GM19324 (cell line): ENCODE data around the gene RAP1GAP2.

Experiments
- ATAC-seq: cut with Tn5 transposase; IDR thresholded peaks from one replicate; pipeline ENCODE4 v1.9.1; 2021; ENCODE audit warnings: mild to moderate bottlenecking, moderate library complexity; ENCODE audit not compliant: unreplicated experiment, low FRiP score

The RAP1GAP2 gene

DNA sequence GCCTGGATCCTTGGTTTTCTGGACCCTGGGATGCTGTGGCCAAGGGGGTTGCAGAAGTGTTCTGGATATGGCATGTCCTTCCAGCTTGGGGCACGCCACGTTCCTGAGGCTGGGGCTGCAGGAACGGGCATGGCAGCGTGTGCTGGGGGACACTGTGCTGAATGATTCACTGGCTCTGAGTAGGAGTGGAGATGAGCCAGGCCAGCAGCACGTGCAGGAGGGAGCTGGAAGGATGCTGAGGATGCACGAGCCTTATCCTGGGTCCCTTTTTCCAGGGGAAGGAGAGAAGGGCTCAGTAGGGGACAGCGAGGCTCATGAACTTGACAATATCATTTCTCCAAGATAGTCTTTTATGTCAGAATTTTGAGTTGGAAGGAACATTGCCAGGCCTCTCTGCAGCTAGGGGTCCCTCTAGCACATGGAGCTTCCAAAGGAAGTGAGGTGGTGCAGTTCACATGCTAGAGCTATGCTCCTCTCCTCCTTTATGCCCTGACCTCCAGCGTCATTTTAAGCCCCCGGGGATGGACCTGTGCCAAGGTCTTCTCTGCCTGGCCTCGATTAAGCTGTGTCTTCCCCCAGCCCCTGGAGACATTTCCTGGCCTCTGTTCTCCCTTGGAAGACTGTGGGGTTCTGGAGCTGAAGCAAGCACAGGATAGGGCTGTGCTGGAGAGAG is 141.2 kb downstream of the RAP1GAP2 start:
- ATAC-seq, result no peak

DNA sequence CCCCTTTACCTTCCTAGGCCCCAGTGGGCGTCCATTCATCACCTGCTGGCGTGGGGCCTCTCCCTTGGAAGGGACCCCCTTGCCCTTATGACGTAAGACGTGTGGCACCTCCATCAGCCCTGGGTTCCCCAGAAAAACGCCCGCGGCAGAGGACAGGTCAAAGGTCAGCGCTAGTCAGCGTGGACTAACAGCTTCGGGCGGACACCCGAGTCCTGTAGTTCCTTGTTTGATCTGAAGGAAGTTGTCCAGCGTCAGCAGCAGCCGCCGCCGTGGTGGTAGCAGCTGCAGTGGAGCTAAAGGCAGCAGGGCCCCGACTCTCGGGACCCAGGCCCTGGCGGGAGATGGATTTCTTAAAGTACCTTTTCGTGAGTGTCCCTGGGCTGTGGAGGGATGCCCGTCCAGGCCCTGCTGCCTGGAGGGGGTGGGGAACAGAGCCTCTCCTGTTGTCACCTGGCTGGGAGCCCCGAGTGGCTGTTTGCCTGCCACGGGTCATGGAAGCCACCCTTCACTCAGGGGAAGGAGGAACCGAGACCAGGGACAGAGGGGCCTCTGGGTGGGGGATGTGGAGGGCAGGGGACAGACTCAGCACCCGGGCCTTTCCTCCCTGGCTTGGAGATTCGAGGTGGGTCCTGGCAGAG is 143.6 kb downstream of the RAP1GAP2 start:
- no peak for ATAC-seq

DNA sequence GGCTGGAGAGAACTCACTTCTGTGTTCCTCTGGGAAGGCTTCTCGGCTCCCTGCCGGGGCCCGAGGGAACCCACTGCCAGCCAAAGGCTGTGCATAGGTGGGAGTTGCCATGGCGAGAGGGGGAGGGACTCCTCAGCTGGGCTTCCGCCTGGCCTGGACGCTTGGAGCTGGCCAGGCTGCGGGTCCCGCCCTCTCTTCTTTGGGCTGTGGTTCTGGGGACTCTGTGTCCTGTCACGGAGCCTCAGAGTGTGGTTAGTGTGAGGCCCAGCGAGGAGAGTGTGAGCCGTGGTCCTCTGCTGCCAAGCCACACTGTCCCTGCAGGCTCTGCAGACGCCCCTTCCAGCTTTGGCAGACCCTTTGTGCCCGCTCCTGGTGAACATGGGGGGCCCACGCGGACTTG is 144.1 kb downstream of the RAP1GAP2 start:
- no peak for ATAC-seq

DNA sequence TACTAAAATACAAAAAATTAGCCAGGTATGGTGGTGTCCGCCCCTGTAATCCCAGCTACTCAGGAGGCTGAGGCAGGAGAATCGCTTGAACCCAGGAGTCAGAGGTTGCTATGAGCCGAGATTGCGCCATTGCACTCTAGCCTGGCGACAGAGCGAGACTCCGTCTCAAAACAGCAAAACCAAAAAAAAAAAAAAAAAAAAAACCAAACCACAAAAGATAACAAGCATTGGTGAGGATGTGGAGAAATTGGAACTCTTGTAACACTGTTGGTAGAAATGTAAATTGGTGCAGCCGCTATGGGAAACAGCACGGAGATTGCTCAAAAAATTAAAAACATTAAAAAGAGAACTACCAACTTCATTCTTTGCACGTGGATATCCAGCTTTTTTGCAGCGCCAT is 147.7 kb downstream of the RAP1GAP2 start:
- no peak for ATAC-seq

DNA sequence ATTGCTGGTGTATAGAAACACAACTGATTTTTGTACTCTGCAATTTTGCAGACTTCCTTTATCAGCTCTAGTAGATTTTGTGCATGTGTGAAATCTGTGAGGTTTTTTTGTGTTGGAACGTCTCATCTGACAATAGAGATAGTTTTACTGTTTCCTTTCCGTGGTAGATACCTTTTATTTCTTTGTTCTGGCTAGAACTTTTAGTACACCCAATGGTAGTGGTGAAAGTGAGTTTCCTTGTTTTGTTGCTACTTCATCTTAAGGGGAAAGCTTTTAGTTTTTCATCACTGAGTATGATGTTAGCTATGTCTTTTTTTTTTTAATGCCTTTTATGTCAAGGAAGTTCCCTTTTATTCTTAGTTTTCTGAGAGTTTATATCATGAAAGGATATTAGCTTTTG is 149.1 kb downstream of the RAP1GAP2 start:
- ATAC-seq, result no peak

DNA sequence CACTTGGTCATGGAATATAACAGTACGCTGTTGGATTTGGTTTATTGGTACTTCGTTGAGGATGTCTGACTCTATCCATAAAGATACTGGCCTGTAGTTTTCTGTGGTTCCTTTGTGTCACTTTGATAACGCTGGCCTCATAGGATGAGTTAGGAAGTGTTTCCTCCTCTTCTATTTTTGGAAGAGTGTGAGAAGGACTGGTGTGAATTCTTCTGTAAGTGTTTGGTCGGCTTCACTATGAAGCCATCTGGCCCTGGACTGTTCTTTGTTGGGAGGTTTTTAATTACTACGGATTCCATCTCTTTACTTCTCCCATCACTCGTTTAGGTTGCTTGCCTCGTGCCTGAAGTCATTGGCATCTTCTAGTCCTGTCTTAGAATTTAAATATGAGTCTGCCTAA is 149.9 kb downstream of the RAP1GAP2 start:
- ATAC-seq, result no peak

DNA sequence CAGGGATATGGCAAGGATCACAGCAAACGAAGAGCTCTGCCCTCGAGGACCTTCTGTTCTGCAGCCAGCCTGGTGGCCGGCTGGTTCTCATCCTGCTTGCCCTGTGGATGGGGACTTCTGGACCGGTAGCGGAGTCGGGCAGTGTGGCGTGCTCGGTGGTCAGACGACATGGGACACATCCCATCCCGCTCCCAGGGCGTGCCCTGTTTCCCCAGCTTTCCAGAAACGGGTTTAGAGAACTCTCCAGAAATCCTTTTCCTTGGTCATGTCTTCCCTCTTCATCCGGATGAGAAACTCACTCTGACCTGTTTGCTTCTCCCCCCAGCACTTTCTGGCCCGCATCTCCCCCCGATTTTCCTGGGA is 151.3 kb downstream of the RAP1GAP2 start:
- ATAC-seq, result no peak

DNA sequence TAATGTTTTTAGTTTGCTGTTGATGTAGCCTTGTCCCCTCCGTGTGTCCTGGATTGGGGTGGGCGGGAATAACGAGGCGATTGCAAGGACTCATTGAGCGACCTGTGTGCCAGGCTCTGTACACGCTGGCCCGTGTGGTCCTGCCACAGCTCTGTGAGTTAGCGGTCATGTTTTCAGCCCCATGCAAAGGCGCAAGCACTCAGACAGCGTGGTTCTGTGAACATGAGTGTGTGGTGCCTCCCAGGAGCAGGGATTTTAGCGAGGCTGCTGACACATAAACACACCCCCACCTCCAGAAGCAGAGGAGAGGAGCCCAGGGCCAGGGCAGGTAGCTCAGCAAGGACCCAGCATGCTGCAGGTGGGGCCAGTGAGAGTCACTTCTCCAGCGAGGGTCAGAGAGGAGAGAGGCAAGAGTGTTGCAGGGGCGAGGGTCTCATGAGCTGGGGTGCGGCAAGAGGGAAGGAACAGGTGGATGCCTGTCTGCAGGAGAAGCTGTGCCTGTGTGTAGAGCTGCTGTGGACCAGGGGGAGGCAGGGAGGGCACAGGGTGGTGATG is 151.8 kb downstream of the RAP1GAP2 start:
- no peak for ATAC-seq

DNA sequence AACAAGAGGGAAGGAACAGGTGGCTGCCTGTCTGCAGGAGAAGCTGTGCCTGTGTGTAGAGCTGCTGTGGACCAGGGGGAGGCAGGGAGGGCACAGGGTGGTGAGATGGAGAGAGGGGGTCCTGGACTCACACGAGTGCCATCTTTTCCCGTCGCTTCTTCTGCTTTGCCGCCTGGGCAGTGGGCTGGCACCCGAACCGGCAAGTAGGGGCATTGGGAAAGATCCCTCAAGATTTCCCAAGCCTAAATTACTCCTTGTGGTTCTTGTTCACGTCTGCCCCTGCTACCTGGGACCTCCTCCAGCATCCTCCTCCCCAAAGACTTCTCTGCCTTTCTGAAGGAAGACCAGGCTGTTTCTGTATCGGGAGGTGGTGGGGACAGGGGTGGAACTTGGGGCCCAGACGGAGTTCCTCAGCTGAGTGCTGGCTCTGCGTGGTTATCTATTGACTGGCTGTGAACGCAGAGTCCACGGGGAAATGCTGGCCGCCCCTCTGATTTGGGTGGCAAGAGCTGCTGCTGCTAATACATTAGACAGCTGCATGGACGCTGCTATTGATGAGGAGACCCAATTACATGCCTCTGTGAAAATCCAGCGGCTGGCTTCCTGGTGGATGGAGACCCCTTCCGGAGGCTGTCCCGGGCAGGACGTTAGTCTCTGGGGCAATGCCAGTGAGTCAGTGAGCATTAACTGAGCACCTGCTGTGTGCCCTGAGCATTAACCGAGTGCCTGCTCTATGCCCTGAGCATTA is 152.7 kb downstream of the RAP1GAP2 start:
- no peak for ATAC-seq

DNA sequence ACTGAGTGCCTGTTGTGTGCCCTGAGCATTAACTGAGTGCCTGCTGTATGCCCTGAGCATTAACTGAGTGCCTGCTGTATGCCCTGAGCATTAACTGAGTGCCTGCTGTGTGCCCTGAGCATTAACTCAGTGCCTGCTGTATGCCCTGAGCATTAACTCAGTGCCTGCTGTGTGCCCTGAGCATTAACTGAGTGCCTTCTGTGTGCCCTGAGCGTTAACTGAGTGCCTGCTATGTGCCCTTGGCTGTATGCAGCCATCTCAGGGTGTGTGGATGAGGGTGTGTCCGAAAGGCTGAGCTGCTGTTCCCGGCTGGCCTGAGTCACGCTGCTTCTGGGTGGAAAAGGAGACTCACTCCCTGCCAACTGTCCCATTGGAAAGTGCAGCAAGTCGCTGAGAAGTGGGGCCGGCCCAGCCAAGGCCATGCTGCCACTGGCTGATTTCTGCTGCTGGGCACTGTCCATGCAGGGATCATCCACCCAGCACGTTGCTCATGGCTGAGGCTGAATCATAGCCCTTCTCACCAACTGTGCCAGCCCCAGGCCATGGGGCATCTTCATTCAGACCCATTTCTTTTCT is 153.3 kb downstream of the RAP1GAP2 start:
- ATAC-seq, result no peak

DNA sequence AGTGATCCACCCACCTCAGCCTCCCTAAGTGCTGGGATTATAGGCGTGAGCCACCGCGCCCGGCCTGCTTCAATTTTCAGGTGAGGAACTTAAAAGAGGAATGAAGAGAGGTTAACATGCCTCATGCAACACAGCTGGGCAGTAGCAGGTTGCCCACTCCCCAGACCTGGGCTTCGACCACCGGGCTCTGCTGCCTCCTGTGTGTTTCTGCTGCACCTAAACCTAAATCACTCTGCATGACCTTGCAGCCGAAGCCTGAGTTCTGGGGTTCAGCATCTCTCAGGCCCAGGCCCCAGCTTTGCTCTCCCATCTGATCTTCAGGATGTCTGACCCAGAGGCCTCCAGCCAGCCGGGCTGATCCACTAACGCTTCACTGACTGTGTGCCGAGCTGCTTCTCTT is 154.6 kb downstream of the RAP1GAP2 start:
- ATAC-seq, result no peak

DNA sequence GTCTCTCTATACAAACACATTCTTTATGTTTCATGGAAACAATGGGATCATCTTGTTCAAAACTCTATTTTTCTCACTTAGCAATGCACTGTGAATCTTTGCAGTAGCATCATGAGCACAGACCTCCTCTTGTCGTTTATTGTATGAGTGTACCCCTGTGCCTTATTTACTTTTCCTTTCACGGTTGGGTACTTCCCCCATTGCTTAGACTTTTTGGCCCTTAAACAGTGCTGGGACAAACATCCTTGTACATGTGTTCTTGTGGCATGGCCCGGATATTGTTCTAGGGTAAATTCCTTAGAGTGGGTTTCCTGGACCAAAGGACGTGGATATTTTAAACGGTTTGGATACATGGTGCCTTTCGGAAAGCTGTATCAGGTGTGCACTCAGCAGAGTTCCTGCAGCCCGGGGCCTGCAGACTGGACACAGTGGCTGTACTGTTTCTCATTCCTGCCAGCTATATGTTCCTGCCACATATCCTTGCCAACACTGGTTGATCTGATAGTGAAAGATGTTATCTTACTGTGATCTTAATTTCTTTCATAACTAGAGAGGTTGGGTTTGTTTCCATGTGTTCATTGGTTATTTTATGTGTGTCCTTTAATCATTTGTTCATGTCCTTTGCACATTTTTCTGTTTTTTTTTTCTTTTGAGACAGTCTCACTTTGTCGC is 156.1 kb downstream of the RAP1GAP2 start:
- no peak for ATAC-seq

DNA sequence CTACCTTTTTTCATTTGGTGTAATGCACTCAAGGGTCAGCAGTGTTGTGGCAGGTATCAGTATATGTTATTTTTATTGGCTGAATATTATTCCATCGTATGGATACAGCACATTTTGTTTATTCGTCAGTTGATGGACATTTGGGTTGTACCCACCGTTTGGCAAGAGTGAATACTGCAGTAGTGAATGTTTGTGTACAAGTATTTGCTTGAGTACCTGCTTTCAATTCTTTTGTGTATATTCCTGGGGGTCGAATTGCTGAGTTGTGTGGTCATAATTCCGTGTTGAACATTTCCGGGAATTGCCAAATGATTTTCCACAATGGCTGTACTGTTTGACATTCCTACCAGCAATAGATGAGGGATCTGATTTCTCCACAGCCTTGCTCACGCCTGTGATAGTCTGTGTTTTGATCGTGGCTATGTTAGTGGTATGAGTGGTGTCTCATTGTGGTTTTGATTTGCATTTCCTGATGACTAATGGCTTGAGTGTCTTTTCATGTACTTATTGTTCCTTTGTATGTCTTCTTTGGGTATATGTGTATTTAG is 158.7 kb downstream of the RAP1GAP2 start:
- no peak for ATAC-seq

DNA sequence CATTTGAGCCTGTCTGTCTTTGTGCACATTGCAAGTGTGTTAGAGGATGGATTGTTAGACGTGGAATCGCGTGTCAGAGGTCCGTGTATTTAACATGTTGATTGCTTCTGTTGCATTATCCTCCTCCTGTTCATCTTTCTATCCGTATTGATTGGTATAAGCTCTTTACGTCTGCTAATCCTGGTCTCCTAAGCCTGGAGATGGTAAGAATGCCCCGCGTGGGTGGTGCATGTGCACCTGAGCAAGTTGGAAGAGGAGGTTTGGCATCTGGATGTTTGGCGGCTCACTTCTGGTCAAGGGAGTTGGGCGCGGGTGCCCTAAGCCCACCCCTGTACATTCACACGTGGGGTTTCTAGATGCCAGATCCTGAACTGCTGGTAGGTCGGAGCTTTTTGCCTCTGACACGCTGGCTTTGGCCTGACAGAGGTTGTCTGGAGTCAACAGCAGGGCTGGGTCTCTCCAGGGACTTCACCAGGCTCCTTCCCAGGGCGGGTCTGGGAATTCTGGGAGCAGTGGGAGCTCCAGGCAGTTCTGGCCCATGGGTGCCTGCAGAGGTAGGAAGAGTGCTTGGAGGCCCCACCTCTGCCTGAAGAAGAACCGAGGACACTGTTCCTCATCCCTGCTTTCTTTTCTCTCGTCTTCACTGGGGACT is 159.8 kb downstream of the RAP1GAP2 start:
- no peak for ATAC-seq

DNA sequence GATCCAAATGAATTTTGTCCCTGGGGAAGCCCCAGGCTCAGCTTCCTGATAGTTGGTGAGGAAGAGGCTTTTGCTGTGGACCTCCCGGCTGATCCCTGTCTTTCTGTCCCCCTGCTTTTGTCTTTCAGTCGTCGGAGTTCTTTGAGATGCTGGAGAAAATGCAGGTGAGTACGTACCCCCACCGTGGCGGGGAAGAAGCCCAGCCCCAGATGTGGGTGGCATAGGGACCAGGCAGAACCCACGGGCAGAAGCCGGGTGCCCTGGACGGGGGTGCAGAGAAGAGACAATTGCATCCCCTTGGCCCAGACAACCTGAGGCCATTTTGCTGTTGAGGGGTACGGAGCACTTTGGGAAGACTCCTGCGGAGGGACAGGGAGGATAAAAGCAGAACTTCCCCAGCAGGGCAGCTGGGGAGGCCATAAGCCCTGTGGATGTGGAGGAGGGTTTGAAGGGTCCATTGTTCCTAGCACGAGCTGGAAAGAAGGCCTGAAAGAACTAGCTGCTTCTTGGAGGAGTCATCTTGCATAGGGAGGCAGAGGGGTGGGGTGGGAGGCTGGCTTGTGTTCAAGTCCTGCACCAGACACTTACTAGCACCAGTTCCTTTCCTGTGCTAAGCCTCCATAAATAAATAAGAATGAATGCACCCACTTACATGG is 161.5 kb downstream of the RAP1GAP2 start:
- ATAC-seq, result no peak

DNA sequence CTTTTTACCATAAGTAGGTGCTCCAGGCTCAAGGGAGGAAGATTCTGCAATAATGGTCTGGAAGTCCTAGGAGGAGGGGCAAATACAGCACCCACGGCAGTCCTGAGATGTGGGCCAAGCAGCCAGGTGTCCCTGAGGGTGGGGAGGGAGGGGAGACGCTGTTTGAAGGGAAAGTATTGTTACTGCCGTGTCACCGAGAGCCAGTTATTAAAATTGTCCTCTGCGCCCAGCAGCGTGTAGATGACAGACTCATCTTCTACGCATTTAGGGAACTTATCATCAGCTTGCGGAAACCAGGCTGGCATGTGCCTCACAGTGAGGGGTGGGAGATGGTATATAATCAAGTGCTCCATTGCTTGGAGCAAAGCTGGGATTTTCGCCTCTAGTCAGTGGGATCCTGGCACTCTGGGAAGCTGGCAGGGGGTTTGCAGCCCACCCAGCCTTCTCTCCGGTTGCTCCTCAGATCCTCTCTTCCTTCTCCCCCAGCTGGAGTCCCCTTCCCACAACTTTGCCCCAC is 162.5 kb downstream of the RAP1GAP2 start:
- no peak for ATAC-seq

DNA sequence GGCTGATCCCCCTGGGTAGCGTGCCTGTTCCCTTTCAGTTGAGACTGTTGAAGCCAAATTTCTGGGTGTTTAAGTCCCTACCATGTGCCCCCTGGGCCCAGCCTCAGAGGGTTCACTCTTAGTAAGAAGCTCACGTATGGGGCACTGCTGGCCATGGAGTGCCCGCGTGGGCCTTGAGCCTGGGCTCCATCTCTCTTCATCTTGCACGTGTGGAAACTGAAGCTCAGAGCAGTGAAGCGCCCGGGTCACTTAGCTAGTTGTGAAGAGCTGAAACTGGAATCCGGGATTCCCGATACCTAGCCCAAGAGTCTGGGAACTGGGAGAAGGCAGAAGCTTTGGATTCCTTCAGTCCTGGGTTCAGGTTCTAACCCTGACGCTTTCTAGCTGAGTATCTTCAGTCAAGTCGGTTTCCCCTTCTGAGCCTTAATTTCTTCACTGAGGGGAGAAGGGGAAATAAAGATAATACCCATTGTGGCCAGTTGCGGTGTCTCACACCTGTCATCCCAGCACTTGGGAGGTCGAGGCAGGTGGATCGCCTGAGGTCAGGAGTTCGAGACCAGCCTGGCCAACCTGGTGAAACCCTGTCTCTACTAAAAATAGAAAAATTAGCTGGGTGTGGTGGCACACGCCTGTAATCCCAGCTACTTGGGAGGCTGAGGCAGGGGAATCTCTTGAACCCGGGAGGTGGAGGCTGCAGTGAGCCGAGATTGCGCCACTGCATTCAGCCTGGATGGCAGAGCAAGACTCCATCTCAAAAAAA is 163.3 kb downstream of the RAP1GAP2 start:
- ATAC-seq, result no peak

DNA sequence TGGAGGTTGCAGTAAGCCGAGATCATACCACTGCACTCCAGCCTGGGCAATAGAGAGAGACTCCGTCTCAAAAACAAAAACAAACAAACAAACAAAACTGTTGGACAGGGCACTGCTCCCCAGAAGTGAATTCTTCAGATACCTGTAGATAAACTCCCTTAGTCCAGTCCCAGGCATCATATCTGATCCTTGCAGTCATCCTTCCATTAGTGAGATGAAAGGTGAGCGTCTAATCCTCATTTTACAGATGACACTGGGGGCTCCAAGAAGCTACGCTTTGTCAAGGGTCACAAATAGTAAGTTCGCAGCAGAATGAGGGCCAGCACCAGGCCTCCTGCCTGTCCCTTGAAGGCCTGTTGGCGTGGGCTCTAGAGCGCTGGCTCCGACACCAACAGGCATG is 165.2 kb downstream of the RAP1GAP2 start:
- no peak for ATAC-seq
